HepG2 (cell line): ENCODE measurements around the gene ZFP36L2. TPM values are rescaled to one million over a fixed set of nuclear protein-coding genes. Genes with fewer than 3 reads are reported as not detected.
A peak's percentile ranks its signal among the peaks of the same experiment; 100 is the strongest.

ENCODE experiments used
- ARID4A ChIP-seq: sonication (generic); formaldehyde crosslinking; IDR thresholded peaks from 2 replicates; pipeline ENCODE4 v1.5.0; 2020; ENCODE audit warnings: mild to moderate bottlenecking, missing genetic modification reagents, borderline replicate concordance
- CCDC6 ChIP-seq: sonication (generic); formaldehyde crosslinking; IDR thresholded peaks from 2 replicates; pipeline ENCODE4 v1.8.1; 2022; ENCODE audit warnings: mild to moderate bottlenecking, missing genetic modification reagents, moderate library complexity
- CENPT ChIP-seq: sonication (generic); formaldehyde crosslinking; IDR thresholded peaks from 2 replicates; pipeline ENCODE4 v1.8.0; 2022; ENCODE audit warnings: low read depth, mild to moderate bottlenecking, moderate library complexity, missing genetic modification reagents
- GZF1 ChIP-seq: sonication (generic); formaldehyde crosslinking; IDR thresholded peaks from 2 replicates; pipeline ENCODE4 v1.5.1; 2020; ENCODE audit warnings: mild to moderate bottlenecking, missing genetic modification reagents
- NFATC3 ChIP-seq: sonication (generic); formaldehyde crosslinking; IDR thresholded peaks from 2 replicates; pipeline ENCODE4 v1.5.1; 2020; ENCODE audit warnings: mild to moderate bottlenecking, missing genetic modification reagents
- NR2F2 ChIP-seq: IDR thresholded peaks from 2 replicates; pipeline ENCODE4 v1.6.1; 2012; ENCODE audit warnings: low read depth, inconsistent platforms, borderline replicate concordance
- NR2F6 ChIP-seq, 2 experiments: IDR thresholded peaks; 2 replicates each; pipeline ENCODE4 v1.6.1; 2016; ENCODE audit warnings: antibody characterized with exemption in 1 of 2, mild to moderate bottlenecking in 1 of 2
- POLR2G ChIP-seq: fragments of 200-400 bp; formaldehyde crosslinking; IDR thresholded peaks from 2 replicates; pipeline ENCODE4 v1.6.1; 2018; ENCODE audit warnings: mild to moderate bottlenecking, low read depth, low read length, moderate library complexity
- PPARG ChIP-seq: conservative IDR thresholded peaks from 2 replicates; pipeline ENCODE4 v1.6.1; 2016; ENCODE audit warnings: missing biosample characterization, missing genetic modification reagents
- REXO4 ChIP-seq: sonication (generic); formaldehyde crosslinking; IDR thresholded peaks from 2 replicates; pipeline ENCODE4 v1.8.0; 2022; ENCODE audit warnings: missing genetic modification reagents, mild to moderate bottlenecking, borderline replicate concordance
- SPEN ChIP-seq: sonication (generic); formaldehyde crosslinking; IDR thresholded peaks from 2 replicates; pipeline ENCODE4 v1.5.1; 2020; ENCODE audit warnings: low read depth, mild to moderate bottlenecking, missing genetic modification reagents
- TBX2 ChIP-seq: sonication (generic); formaldehyde crosslinking; IDR thresholded peaks from 2 replicates; pipeline ENCODE4 v1.5.0; 2020; ENCODE audit warnings: missing genetic modification reagents, mild to moderate bottlenecking, borderline replicate concordance
- YY1 ChIP-seq: IDR thresholded peaks from 2 replicates; pipeline ENCODE4 v1.6.1; 2011; ENCODE audit warnings: low read length, low read depth, moderate library complexity, mild to moderate bottlenecking; ENCODE audit not compliant: insufficient read depth, insufficient replicate concordance
- ZEB1 ChIP-seq: IDR thresholded peaks from 2 replicates; pipeline ENCODE4 v1.6.1; 2012; ENCODE audit warnings: mild to moderate bottlenecking, low read depth, inconsistent platforms; ENCODE audit not compliant: insufficient replicate concordance
- ZFP37 ChIP-seq: sonication (generic); formaldehyde crosslinking; IDR thresholded peaks from 2 replicates; pipeline ENCODE4 v1.4.0; 2020; ENCODE audit warnings: missing genetic modification reagents, borderline replicate concordance
- ZIK1 ChIP-seq: sonication (generic); formaldehyde crosslinking; IDR thresholded peaks from 2 replicates; pipeline ENCODE4 v1.5.0; 2020; ENCODE audit warnings: mild to moderate bottlenecking, low read depth, missing genetic modification reagents, borderline replicate concordance
- ZNF253 ChIP-seq: sonication (generic); formaldehyde crosslinking; IDR thresholded peaks from 2 replicates; pipeline ENCODE4 v1.8.0; 2022; ENCODE audit warnings: mild to moderate bottlenecking, missing genetic modification reagents, borderline replicate concordance
- ZNF441 ChIP-seq: sonication (generic); formaldehyde crosslinking; IDR thresholded peaks from 2 replicates; pipeline ENCODE4 v1.7.0; 2021; ENCODE audit warnings: missing genetic modification reagents, borderline replicate concordance
- ZNF460 ChIP-seq: sonication (generic); formaldehyde crosslinking; IDR thresholded peaks from 2 replicates; pipeline ENCODE4 v1.5.1; 2020; ENCODE audit warnings: missing genetic modification reagents, mild to moderate bottlenecking, borderline replicate concordance
- ZNF552 ChIP-seq: sonication (generic); formaldehyde crosslinking; IDR thresholded peaks from 2 replicates; pipeline ENCODE4 v1.9.0; 2022; ENCODE audit warnings: missing genetic modification reagents, mild to moderate bottlenecking, borderline replicate concordance
- ZNF572 ChIP-seq: sonication (generic); formaldehyde crosslinking; IDR thresholded peaks from 2 replicates; pipeline ENCODE4 v1.5.1; 2020; ENCODE audit warnings: mild to moderate bottlenecking, missing genetic modification reagents
- ZNF607 ChIP-seq: sonication (generic); formaldehyde crosslinking; IDR thresholded peaks from 2 replicates; pipeline ENCODE4 v1.5.1; 2020; ENCODE audit warnings: missing genetic modification reagents, mild to moderate bottlenecking, borderline replicate concordance
- ZNF709 ChIP-seq: sonication (generic); formaldehyde crosslinking; IDR thresholded peaks from 2 replicates; pipeline ENCODE4 v1.5.0; 2020; ENCODE audit warnings: mild to moderate bottlenecking, missing genetic modification reagents
- polyA plus RNA-seq, 8 experiments: library from polyadenylated mRNA; depleted of rRNA in 3 of 8; stranded (reverse) in 7 of 8; unstranded in 1 of 8; fragments of >200 nt; fragmentation: Illumina TruSeq in 4 of 8; extraction: Trizol in 4 of 8; gene quantifications; 2 replicates each; pipeline versions ENCODE4 v1.2.1 to v1.2.3, GENCODE V29; 2011 to 2016; ENCODE audit warnings: low read depth in 4 of 8, missing spikeins in 1 of 8, mixed read lengths in 1 of 8; ENCODE audit not compliant: insufficient read depth in 1 of 8
- total RNA-seq, 5 experiments: library from RNA; depleted of rRNA; stranded (reverse); fragments of >200 nt; fragmentation: Illumina TruSeq; extraction: Trizol; gene quantifications; 2 replicates each; pipeline ENCODE4 v1.2.3, GENCODE V29; 2016; ENCODE audit warnings: low read depth in 1 of 5
- TF ChIP-seq, protein P1 (sequence below): sonication (generic); formaldehyde crosslinking; IDR thresholded peaks from 2 replicates; pipeline ENCODE4 v1.4.0; 2020; ENCODE audit warnings: mild to moderate bottlenecking, missing genetic modification reagents

The ZFP36L2 gene
- total and polyA plus RNA-seq, 2 of the 13 experiments (the other 11 are each of a cell fraction or from before 2014, with no cell fraction given) = 11.2 to 21.8 TPM

GRCh38 chr2:43220229-43220751, 6.1 kb downstream of the ZFP36L2 start (continued):
- TF ChIP-seq TBX2 (CRISPR knock-in tag) (0 out of 2 replicates have a peak, but pooled peaks have one; percentile 2), CCDC6 (CRISPR knock-in tag) (no peak), ZNF572 (CRISPR knock-in tag) (no peak), YY1 (peak; percentile 15), CENPT (CRISPR knock-in tag) (no peak), REXO4 (CRISPR knock-in tag) (no peak), ZNF709 (no peak), ZFP37 (0 out of 2 replicates have a peak, but pooled peaks have one; percentile 1), ZNF460 (CRISPR knock-in tag) (no peak), ZEB1 (no peak), ZNF552 (no peak), NR2F6 (IDR thresholded peaks at IDR 0.05) (no peak), NR2F6 (CRISPR knock-in tag; IDR thresholded peaks at IDR 0.05) (no peak), ZIK1 (CRISPR knock-in tag) (no peak), SPEN (CRISPR knock-in tag) (peak; percentile 55; the same call in 1 of the 2 replicates), ARID4A (CRISPR knock-in tag) (peak; percentile 49; the same call in 1 of the 2 replicates), ZNF441 (CRISPR knock-in tag) (peak; percentile 69), NR2F2 (no peak), GZF1 (0 out of 2 replicates have a peak, but pooled peaks have one; percentile 41), NFATC3 (CRISPR knock-in tag) (peak; percentile 89; the same call in 1 of the 2 replicates), POLR2G (peak; percentile 58), PPARG (CRISPR knock-in tag) (peak; percentile 3; the same call in 1 of the 2 replicates), ZNF607 (CRISPR knock-in tag) (0 out of 2 replicates have a peak, but pooled peaks have one; percentile 4), ZNF253 (CRISPR knock-in tag) (no peak)
- TF ChIP-seq, protein P1, sequence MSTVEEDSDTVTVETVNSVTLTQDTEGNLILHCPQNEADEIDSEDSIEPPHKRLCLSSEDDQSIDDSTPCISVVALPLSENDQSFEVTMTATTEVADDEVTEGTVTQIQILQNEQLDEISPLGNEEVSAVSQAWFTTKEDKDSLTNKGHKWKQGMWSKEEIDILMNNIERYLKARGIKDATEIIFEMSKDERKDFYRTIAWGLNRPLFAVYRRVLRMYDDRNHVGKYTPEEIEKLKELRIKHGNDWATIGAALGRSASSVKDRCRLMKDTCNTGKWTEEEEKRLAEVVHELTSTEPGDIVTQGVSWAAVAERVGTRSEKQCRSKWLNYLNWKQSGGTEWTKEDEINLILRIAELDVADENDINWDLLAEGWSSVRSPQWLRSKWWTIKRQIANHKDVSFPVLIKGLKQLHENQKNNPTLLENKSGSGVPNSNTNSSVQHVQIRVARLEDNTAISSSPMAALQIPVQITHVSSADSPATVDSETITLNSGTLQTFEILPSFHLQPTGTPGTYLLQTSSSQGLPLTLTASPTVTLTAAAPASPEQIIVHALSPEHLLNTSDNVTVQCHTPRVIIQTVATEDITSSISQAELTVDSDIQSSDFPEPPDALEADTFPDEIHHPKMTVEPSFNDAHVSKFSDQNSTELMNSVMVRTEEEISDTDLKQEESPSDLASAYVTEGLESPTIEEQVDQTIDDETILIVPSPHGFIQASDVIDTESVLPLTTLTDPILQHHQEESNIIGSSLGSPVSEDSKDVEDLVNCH (CRISPR knock-in tag) = no peak
